ENCODE measurements around the gene MYL5.
"Not testable (repeated sequence)": the region's sequence is repeated elsewhere in the genome, so short reads cannot be mapped to it uniquely, and the experiment has no call there.

MYL5 gene

GRCh38 chr4:669806-670559 lies 4.4 kb upstream of the MYL5 start:
- in situ Hi-C loops (cut with MboI; ENCODE audit: low sequenced_read_pairs) = not testable (repeated sequence)

DNA sequence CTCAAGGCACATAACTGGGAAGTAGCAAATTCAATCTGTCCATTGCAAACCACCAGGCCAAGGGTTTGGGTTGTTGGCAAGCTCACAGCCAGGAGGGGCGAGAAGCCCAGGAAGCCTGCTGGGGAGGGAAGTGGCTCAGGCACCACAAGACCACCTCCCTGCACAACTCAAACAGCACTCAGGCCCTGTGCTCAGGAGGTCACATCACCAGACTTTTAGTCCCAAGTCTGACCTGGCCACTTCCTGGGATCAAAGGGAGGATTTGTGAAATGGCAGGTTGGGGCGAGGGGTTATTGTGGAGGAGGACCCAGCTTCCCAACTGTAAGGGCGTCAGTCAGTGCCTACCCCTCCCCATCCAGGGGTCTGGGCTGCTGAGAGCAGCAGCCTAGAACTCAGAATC lies 2.6 kb upstream of the MYL5 start:
- in situ Hi-C loops (cut with MboI; ENCODE audit: low sequenced_read_pairs) = no loop called here

DNA sequence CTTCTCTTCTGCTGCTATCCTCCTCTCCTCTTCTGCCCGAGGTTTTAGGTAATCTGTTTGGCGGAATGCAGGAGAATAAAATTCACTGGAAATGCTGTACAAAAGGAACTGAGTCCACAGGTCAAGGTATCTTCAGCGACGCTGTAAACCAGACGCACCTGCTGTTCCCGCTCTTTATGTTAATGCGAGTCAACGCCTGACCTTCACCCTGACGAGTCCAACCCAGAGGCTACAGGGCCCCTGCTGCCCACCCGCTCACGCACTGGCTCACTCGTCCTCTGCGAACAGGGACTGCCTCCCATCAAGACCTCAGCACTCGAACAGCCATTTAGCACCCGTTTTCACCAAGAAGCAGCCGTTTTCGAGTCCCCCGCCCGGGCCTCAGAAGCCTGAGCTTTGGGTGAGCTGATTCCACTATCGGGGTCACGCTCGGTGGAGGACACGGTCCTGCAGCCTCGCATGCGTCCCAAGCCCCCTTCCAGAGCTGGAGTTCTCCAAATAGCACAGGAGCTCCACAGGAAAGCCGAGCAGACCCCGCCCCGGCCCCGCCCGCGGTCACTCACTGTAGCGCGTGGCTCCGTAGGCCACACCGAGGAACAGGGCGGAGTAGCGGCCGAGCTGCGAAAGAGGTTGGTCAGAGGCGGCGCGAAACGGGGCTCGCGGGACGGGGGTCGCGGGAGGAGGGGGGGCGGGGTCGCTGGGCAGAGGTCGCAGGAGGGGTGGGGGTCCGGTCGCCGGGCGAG lies 822 bp upstream of the MYL5 start:
- in situ Hi-C loops (cut with MboI; ENCODE audit: low sequenced_read_pairs) = no loop called here

DNA sequence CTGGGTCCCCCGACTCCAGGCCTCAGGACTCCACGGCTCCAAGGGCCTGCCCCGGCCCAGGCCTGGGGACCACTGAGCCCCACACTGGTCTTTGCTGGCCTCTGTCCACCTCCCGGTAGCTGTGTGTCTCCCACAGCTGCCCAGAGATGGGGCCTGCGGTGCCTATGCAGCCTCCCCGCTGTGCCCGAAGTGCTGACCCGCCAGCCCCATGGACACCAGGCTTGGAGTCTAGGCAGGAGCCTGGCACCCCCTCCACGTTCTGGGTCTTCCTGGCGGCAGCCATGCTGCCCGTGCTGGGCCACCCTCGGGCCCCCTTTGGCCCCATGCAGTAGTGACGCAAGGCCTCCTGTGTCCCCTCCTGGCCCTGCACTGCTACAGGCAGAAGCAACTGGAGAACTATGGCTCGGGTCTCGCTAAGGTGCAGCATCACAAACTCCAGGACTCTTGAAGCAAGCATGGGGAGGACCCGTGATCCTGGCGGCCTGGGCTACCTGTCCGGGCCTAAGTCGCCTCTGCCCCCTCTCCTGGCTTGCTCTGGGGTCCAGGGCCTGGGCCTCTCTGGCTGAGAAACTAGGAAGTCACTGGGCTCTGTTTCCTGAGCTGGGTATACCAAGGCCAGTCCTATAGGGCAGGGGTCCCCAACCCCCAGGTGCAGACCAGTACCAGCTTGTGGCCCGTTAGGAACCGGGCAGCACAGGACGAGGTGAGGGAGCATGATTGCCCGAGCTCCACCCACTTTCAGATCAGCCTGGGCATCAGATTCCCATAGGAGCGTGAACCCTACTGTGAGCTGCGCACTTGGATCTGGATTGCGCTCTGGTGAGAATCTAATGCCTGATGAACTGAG lies 917 bp downstream of the MYL5 start:
- in situ Hi-C loops (cut with MboI; ENCODE audit: low sequenced_read_pairs) = no loop called here

DNA sequence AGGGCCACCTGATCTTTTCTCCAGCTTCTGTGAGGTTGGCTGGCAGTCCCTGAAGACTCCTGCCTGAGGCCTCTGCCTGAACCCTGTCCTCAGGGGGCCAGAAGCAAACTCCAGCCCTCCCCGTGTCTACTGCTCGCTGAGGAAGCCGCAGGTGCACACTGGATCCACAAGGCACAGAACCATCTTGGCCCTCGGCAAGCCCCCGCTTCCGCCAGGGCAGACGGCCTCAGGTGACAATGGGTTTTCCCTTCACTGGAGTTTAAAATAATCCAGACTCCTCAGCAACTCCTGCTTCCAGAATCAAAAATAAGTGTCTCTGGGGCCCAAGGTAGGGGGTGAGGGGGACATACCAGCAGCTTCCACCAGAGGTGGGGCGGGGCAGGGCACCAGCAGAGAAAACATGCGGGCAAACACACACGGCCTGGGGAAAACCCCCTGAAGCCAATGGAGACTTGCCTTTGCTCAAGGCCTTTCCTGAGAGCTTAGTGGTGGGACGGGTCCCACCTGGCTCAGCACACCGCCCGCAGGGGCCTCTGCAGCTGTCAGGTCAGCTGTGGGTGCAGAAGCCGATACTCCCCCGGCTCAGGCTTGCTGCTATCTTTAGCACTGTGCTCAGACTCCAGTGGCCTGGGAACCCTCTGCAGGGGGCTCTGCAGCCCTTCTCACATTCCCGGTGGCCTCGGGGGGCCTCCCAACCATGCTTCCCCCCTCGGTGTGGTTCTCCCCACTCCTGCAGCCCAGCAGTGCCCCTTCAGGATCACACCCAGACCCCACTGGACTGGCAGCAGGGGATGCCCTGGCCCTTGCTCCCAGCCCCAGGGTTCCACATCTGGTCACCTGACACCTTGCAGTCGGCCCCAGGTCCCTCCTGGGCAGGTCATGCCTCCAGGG lies 1.9 kb downstream of the MYL5 start:
- in situ Hi-C loops (cut with MboI; ENCODE audit: low sequenced_read_pairs) = no loop called here

DNA sequence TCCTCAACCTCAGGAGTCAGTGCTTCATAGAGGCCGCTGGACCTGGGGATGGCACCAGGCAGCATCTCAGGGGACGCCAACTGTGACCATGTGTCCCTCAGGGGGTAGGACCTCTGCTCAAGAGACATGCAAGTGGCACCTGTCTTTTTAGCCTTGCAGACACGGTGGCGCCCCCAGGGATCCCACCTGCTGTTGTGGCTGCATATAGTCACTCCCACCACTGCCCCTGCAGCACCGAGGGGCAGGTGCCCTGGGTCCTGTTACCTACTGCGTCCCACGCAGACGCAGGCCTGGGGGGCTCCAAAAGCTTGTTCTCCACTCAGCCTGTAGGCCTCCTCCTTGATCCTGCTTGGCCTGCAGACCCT lies 2.5 kb downstream of the MYL5 start:
- in situ Hi-C loops (cut with MboI; ENCODE audit: low sequenced_read_pairs) = no loop called here

- in situ Hi-C loops (cut with MboI; ENCODE audit: low sequenced_read_pairs) = no loop called here
Observed at GRCh38 chr4:677431-678293, 3.3 kb downstream of the MYL5 start.

- in situ Hi-C loops (cut with MboI; ENCODE audit: low sequenced_read_pairs) = no loop called here
Observed at GRCh38 chr4:678331-679103, 4.2 kb downstream of the MYL5 start.

GRCh38 chr4:679104-679481 lies 4.8 kb downstream of the MYL5 start:
- in situ Hi-C loops (cut with MboI; ENCODE audit: low sequenced_read_pairs) = no loop called here

DNA sequence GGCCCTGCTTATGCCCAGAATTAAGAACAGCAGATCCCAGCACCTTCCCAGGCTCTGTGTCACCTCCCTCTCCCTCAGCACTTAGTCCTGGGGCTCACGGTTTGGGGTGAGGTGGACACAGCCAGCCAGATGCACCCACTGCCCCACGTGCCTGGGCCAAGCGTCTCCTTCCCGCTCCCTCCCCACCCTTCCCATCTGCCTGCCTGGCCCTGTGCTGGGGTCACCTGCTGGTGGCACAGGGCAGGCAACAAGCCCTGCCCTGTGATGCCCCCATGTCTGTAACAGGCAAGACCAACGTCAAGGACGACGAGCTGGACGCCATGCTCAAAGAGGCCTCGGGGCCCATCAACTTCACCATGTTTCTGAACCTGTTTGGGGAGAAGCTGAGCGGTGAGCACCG lies 5.3 kb downstream of the MYL5 start:
- in situ Hi-C loops (cut with MboI; ENCODE audit: low sequenced_read_pairs) = no loop called here

GRCh38 chr4:680091-680490 lies 5.7 kb downstream of the MYL5 start:
- in situ Hi-C loops (cut with MboI; ENCODE audit: low sequenced_read_pairs) = no loop called here

DNA sequence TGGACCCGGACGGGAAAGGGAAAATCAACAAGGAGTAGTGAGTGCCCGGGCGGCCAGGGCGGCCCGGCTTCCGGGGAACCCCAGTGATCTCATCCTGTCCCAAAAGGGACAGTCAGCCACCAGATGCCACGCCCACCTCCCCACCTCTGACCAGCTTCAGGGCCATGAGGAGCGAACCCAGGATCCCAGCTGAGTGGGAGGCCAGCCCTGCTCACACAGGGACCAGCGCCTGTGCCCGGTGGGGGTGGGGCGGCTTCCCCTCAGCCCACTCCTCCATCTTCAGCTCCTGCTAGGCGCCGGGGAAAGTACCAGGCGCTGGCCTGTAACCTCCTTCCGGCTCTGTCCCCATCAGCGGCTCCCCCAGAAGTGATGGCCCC lies 6.2 kb downstream of the MYL5 start:
- in situ Hi-C loops (cut with MboI; ENCODE audit: low sequenced_read_pairs) = no loop called here

GRCh38 chr4:680928-681645 lies 6.7 kb downstream of the MYL5 start:
- in situ Hi-C loops (cut with MboI; ENCODE audit: low sequenced_read_pairs) = no loop called here

- in situ Hi-C loops (cut with MboI; ENCODE audit: low sequenced_read_pairs) = no loop called here
Observed at GRCh38 chr4:681736-682451, 7.6 kb downstream of the MYL5 start.

- in situ Hi-C loops (cut with MboI; ENCODE audit: low sequenced_read_pairs) = no loop called here
Observed at GRCh38 chr4:682490-683172, 8.3 kb downstream of the MYL5 start.

DNA sequence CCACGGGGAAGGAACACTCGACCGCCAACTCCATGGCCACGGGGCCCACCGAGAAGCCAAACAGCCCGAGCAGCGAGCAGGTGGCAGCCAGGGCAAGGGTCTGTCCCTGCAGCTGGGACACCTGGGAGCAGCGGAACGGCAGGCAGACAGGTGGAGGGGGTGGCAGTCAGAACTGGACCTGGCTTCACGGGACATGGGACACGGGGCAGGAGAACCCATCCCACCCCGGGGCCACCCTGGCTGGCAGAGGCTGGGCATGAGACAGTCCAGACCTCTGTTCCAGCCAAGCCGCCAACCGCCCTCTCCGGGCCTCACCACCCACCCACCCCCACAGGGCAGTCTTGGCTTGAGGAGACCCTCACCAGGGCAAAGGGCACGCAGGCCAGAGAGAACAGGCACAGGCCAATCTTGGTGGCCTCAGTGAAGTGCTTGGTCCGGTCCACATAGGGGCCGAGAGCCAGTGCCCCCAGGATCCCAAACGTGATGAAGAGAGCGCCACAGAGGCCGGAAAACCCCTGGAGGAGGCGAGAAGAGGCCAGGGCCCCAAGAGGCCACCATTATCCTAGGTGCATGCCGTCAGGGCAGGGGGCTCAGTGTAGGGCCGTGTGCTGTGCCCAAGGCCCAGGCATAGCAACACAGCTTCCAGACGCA lies 9.0 kb downstream of the MYL5 start:
- in situ Hi-C loops (cut with MboI; ENCODE audit: low sequenced_read_pairs) = no loop called here

Measured in HL-60/S4 (cell line).